Measurements from ENCODE around the gene MESP2.

The MESP2 gene

DNA sequence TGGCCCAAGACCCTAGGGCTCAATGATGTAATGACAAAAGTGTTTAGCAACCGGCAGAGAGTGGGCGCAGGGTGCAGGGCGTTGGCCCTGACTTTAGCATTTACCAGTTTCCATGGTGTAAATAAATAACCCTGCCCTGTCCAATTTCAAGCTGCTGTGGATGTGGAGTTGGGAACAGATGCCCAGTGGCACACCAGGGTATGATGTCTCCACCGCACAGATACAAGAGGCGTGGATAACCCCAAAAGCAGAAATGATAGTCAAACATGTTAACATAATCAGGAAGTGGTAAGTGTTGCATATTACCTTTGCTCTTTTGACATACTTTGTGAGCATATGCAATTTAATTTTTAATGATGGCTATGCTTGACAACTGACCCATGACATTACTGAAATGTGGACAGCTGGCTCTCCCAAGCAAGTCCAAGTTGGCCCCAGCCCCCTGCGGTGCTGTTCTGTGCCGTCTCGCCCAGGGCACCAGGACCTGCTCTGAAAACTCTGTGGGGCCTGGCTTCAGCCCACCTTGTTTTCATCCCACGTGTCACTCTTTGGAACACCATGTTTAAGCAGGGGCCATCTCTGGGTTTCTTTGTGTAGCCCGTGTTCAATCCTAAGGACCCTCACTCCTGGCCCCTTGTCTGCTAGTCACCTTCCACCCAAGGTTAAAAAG, 49.3 kb downstream of the MESP2 start:
- Histone ChIP-seq H3K27me3 (replicated peaks; ENCODE audit: insufficient read depth, low read length) (no peaks in the 10 kb centered on the region), H3K79me2 (ENCODE audit: low read length) (no peaks in the 10 kb centered on the region), H2AFZ (ENCODE audit: low read length) (no peak overlapping the region), H3K36me3 (replicated peaks; ENCODE audit: insufficient read depth, low read length) (no peaks in the 10 kb centered on the region), H3K9ac (ENCODE audit: low read length) (no peak overlapping the region), H3K4me3 (ENCODE audit: low read length) (no peak overlapping the region), H3K4me2 (ENCODE audit: low read depth, low read length) (no peak overlapping the region), H3K9me3 (replicated peaks; ENCODE audit: insufficient read depth, low read length) (no peaks in the 10 kb centered on the region), H3K4me1 (ENCODE audit: low read length) (no peaks in the 10 kb centered on the region), H3K27ac (ENCODE audit: low read length) (no peak overlapping the region), H4K20me1 (ENCODE audit: insufficient read depth, low read length) (no peaks in the 10 kb centered on the region), H3K9me2 (replicated peaks; ENCODE audit: insufficient read depth, low read length) (no peaks in the 10 kb centered on the region), H3F3A (ENCODE audit: insufficient read depth, low read length) (no peaks in the 10 kb centered on the region)
- TF ChIP-seq, protein P1, sequence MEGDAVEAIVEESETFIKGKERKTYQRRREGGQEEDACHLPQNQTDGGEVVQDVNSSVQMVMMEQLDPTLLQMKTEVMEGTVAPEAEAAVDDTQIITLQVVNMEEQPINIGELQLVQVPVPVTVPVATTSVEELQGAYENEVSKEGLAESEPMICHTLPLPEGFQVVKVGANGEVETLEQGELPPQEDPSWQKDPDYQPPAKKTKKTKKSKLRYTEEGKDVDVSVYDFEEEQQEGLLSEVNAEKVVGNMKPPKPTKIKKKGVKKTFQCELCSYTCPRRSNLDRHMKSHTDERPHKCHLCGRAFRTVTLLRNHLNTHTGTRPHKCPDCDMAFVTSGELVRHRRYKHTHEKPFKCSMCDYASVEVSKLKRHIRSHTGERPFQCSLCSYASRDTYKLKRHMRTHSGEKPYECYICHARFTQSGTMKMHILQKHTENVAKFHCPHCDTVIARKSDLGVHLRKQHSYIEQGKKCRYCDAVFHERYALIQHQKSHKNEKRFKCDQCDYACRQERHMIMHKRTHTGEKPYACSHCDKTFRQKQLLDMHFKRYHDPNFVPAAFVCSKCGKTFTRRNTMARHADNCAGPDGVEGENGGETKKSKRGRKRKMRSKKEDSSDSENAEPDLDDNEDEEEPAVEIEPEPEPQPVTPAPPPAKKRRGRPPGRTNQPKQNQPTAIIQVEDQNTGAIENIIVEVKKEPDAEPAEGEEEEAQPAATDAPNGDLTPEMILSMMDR (IDR thresholded peaks at IDR 0.05; ENCODE audit: low read length), result no peak
- TF ChIP-seq EZH2phosphoT487 (IDR thresholded peaks at IDR 0.05; ENCODE audit: low read length) (no peak), EZH2 (optimal IDR thresholded peaks at IDR 0.05; ENCODE audit: low read depth, low read length) (no peak)
- DNase-seq, result no peak

DNA sequence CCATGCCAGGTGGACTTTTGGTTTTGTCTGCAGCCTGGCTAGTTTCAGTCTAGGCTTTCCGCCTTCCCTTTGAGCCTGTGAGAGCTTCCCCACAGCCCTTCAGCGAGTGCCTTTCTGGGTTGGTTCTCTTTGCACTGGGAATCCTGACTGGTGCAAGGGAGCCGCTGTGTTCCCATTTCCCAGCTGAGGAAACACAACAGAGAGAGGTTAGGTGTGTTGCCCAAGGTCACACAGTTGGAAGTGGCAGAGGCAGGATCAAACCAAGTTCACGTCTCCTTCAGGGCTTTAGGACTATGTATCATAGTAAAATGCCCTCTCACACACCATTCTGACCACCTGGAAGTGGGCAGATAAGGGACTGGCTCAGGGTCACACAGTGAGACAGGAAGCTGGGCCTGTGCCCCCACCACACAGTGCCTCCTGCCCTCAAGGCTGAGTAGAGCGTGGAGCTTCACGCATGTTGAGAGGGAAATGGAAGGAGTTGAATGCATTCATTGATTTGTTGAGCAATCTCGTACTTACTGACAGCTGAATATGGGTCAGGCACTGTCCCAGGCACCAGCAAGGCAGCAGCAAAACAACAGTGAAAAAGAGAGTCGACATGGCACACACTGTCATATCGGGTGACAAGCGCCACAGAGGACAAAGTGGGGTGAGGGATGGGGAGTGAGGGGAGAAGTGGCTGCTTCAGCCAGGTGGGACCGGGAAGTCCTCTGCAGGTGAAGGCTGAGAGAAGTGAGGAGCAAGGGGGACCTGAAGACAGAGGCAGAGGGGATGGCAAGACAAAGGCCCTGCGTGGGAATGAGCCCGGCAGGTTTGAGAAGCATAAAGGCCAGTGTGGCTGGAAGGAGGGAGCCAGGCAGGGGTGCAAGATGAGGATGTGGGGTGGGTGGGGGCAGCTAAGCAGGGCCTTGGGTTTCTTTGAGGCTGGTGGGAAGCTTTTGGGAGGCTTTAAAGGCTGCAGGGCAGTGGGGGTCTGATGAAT, 50.8 kb downstream of the MESP2 start:
- Histone ChIP-seq H3K9me3 (replicated peaks; ENCODE audit: insufficient read depth, low read length) (no peaks in the 10 kb centered on the region), H3K4me2 (ENCODE audit: low read depth, low read length) (no peak overlapping the region), H3F3A (ENCODE audit: insufficient read depth, low read length) (no peaks in the 10 kb centered on the region), H3K79me2 (ENCODE audit: low read length) (no peaks in the 10 kb centered on the region), H3K4me3 (ENCODE audit: low read length) (no peak overlapping the region), H3K9ac (ENCODE audit: low read length) (no peak overlapping the region), H3K36me3 (replicated peaks; ENCODE audit: insufficient read depth, low read length) (no peaks in the 10 kb centered on the region), H3K9me2 (replicated peaks; ENCODE audit: insufficient read depth, low read length) (no peaks in the 10 kb centered on the region), H3K4me1 (ENCODE audit: low read length) (no peaks in the 10 kb centered on the region), H2AFZ (ENCODE audit: low read length) (no peak overlapping the region), H3K27ac (ENCODE audit: low read length) (no peak overlapping the region), H4K20me1 (ENCODE audit: insufficient read depth, low read length) (no peaks in the 10 kb centered on the region), H3K27me3 (replicated peaks; ENCODE audit: insufficient read depth, low read length) (no peaks in the 10 kb centered on the region)
- no peak for DNase-seq
- TF ChIP-seq, protein P1 (IDR thresholded peaks at IDR 0.05; ENCODE audit: low read length), result no peak
- TF ChIP-seq EZH2phosphoT487 (IDR thresholded peaks at IDR 0.05; ENCODE audit: low read length) (no peak), EZH2 (optimal IDR thresholded peaks at IDR 0.05; ENCODE audit: low read depth, low read length) (no peak)

DNA sequence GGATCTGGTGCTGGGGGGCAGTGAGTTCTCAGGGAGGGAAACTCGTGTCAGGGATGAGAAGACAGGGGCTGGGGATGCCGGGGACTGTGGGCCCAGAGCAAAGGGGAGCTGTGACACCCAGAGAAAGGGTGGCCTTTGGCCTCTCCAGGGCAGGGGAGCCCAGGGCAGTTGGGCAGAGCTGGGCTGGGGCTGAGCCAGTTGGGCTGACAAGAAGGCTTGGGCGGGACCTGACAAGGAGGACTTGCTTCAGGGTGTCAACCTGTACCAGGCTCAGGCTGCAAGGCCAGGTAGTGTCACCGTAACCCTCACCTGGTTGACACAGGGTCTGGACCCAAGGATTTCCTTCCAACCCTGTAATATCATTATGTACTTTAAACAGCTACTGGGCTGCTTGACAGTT, 51.7 kb downstream of the MESP2 start:
- Histone ChIP-seq H3K4me1 (ENCODE audit: low read length) (no peaks in the 10 kb centered on the region), H3K9ac (ENCODE audit: low read length) (no peak overlapping the region), H3K27me3 (replicated peaks; ENCODE audit: insufficient read depth, low read length) (no peaks in the 10 kb centered on the region)

More for the DNA sequence above, 51.7 kb downstream of the MESP2 start:
- no peak overlapping the region for H3K4me2 ChIP-seq (ENCODE audit: low read depth, low read length)
- H3K36me3 ChIP-seq (replicated peaks; ENCODE audit: insufficient read depth, low read length), result no peaks in the 10 kb centered on the region
- H3K9me2 ChIP-seq (replicated peaks; ENCODE audit: insufficient read depth, low read length), result no peaks in the 10 kb centered on the region
- no peaks in the 10 kb centered on the region for H4K20me1 ChIP-seq (ENCODE audit: insufficient read depth, low read length)
- no peak overlapping the region for H3K4me3 ChIP-seq (ENCODE audit: low read length)
- H3K27ac ChIP-seq (ENCODE audit: low read length), result no peak overlapping the region
- no peaks in the 10 kb centered on the region for H3F3A ChIP-seq (ENCODE audit: insufficient read depth, low read length)
- H3K79me2 ChIP-seq (ENCODE audit: low read length), result no peaks in the 10 kb centered on the region
- H3K9me3 ChIP-seq (replicated peaks; ENCODE audit: insufficient read depth, low read length), result no peaks in the 10 kb centered on the region
- DNase-seq, result no peak
- H2AFZ ChIP-seq (ENCODE audit: low read length), result no peak overlapping the region
- TF ChIP-seq EZH2phosphoT487 (IDR thresholded peaks at IDR 0.05; ENCODE audit: low read length) (no peak), EZH2 (optimal IDR thresholded peaks at IDR 0.05; ENCODE audit: low read depth, low read length) (no peak)
- TF ChIP-seq, protein P1 (IDR thresholded peaks at IDR 0.05; ENCODE audit: low read length), result no peak
